GM12872 (cell line): ENCODE data around the gene AGBL1.

ENCODE experiments used
- CTCF ChIP-seq: IDR thresholded peaks from 3 replicates; pipeline ENCODE4 v1.5.1; 2011; ENCODE audit warnings: low read depth, mild to moderate bottlenecking, low read length, moderate library complexity; ENCODE audit not compliant: insufficient read depth

AGBL1 gene

GRCh38 chr15:86846036-86846435 is 766.4 kb downstream of the AGBL1 start:
- TF ChIP-seq CTCF, result no peak

GRCh38 chr15:86849136-86849535 is 769.5 kb downstream of the AGBL1 start:
- no peak for TF ChIP-seq CTCF

GRCh38 chr15:86849558-86850285 is 770.1 kb downstream of the AGBL1 start:
- TF ChIP-seq CTCF, result no peak

GRCh38 chr15:86850939-86851338 is 771.3 kb downstream of the AGBL1 start:
- TF ChIP-seq CTCF, result no peak

GRCh38 chr15:86852741-86853140 is 773.1 kb downstream of the AGBL1 start:
- no peak for TF ChIP-seq CTCF

- TF ChIP-seq CTCF, result no peak
These were observed 774.5 kb downstream of the AGBL1 start for GRCh38 chr15:86854176-86854575.

- TF ChIP-seq CTCF, result no peak
These were observed 775.9 kb downstream of the AGBL1 start for GRCh38 chr15:86855307-86856291.
